Panc1 (cell line): ENCODE data around the gene SARS1.

Experiments used
- SIN3A ChIP-seq: IDR thresholded peaks from 2 replicates; pipeline ENCODE4 v1.6.1; 2012; ENCODE audit warnings: low read depth, mild to moderate bottlenecking, low read length, moderate library complexity, borderline replicate concordance; ENCODE audit not compliant: insufficient read depth
- TF ChIP-seq, protein P1 (sequence below), 2 experiments: IDR thresholded peaks; 2 replicates each; pipeline ENCODE4 v1.6.1; 2011 to 2012; ENCODE audit warnings: low read depth in 2 of 2, control low read depth in 1 of 2, low read length in 1 of 2, mild to moderate bottlenecking in 1 of 2, moderate library complexity in 1 of 2; ENCODE audit not compliant: insufficient read depth in 1 of 2
- TF ChIP-seq, protein P2 (sequence below): fragments of 450-650 bp; IDR thresholded peaks from 2 replicates; pipeline ENCODE4 v1.5.1; 2017; ENCODE audit warnings: mild to moderate bottlenecking

DNA sequence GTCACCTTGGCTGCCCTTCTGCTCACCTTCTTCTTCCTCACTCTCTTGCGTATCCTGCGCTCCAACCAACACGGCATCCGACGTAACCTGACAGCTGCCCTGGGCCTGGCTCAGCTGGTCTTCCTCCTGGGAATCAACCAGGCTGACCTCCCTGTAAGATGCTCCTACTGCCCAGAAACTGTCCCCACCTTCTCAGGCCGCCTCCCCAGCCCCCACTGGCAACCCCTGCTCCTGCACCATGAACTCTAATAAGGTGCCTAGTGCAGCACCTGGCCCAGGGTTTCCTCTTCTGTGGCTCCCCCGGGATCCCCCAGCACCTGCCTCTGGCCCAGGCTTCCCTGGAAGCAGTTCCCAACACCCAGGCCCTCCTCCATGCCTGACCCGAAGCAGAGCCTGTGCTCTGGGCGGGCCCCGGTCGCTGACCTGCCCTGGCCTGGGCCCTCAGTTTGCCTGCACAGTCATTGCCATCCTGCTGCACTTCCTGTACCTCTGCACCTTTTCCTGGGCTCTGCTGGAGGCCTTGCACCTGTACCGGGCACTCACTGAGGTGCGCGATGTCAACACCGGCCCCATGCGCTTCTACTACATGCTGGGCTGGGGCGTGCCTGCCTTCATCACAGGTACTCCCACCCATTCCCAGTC lies 56.4 kb downstream of the SARS1 start:
- TF ChIP-seq, protein P1, sequence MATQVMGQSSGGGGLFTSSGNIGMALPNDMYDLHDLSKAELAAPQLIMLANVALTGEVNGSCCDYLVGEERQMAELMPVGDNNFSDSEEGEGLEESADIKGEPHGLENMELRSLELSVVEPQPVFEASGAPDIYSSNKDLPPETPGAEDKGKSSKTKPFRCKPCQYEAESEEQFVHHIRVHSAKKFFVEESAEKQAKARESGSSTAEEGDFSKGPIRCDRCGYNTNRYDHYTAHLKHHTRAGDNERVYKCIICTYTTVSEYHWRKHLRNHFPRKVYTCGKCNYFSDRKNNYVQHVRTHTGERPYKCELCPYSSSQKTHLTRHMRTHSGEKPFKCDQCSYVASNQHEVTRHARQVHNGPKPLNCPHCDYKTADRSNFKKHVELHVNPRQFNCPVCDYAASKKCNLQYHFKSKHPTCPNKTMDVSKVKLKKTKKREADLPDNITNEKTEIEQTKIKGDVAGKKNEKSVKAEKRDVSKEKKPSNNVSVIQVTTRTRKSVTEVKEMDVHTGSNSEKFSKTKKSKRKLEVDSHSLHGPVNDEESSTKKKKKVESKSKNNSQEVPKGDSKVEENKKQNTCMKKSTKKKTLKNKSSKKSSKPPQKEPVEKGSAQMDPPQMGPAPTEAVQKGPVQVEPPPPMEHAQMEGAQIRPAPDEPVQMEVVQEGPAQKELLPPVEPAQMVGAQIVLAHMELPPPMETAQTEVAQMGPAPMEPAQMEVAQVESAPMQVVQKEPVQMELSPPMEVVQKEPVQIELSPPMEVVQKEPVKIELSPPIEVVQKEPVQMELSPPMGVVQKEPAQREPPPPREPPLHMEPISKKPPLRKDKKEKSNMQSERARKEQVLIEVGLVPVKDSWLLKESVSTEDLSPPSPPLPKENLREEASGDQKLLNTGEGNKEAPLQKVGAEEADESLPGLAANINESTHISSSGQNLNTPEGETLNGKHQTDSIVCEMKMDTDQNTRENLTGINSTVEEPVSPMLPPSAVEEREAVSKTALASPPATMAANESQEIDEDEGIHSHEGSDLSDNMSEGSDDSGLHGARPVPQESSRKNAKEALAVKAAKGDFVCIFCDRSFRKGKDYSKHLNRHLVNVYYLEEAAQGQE (IDR thresholded peaks at IDR 0.05; ENCODE audit: insufficient read depth in 1 of 2, low read depth in 2 of 2, low read length in 1 of 2) = no peak
- TF ChIP-seq, protein P2, sequence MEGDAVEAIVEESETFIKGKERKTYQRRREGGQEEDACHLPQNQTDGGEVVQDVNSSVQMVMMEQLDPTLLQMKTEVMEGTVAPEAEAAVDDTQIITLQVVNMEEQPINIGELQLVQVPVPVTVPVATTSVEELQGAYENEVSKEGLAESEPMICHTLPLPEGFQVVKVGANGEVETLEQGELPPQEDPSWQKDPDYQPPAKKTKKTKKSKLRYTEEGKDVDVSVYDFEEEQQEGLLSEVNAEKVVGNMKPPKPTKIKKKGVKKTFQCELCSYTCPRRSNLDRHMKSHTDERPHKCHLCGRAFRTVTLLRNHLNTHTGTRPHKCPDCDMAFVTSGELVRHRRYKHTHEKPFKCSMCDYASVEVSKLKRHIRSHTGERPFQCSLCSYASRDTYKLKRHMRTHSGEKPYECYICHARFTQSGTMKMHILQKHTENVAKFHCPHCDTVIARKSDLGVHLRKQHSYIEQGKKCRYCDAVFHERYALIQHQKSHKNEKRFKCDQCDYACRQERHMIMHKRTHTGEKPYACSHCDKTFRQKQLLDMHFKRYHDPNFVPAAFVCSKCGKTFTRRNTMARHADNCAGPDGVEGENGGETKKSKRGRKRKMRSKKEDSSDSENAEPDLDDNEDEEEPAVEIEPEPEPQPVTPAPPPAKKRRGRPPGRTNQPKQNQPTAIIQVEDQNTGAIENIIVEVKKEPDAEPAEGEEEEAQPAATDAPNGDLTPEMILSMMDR = no peak
- no peak for TF ChIP-seq SIN3A
